Osteoblast (primary cell): ENCODE data around the gene ABCC9. TPM values are rescaled to one million over a fixed set of nuclear protein-coding genes. Genes with fewer than 3 reads are reported as not detected.
A peak's percentile ranks its signal among the peaks of the same experiment; 100 is the strongest.

Experiments used
- DNase-seq: peaks from one replicate; pipeline ENCODE4 v3.0.0; 2011; ENCODE audit warnings: low spot score, mixed read lengths; ENCODE audit not compliant: insufficient read length; ENCODE audit errors: missing footprints
- H2AFZ ChIP-seq: 2 replicates; pipeline ENCODE4 v1.6.0; 2011; ENCODE audit warnings: mild to moderate bottlenecking, low read length
- H3K27ac ChIP-seq: 2 replicates; pipeline ENCODE4 v1.5.1; 2011; ENCODE audit warnings: mild to moderate bottlenecking, low read depth, low read length, moderate library complexity
- H3K27me3 ChIP-seq: 2 replicates; pipeline ENCODE4 v1.6.0; 2012; ENCODE audit warnings: mild to moderate bottlenecking, control low read depth, inconsistent platforms, low read length, moderate library complexity; ENCODE audit not compliant: insufficient read depth
- H3K36me3 ChIP-seq: 2 replicates; pipeline ENCODE4 v1.5.1; 2011; ENCODE audit warnings: mild to moderate bottlenecking, low read length, control low read depth, moderate library complexity; ENCODE audit not compliant: insufficient read depth
- H3K4me1 ChIP-seq: 2 replicates; pipeline ENCODE4 v1.5.1; 2011; ENCODE audit warnings: mild to moderate bottlenecking, low read length, control low read depth, moderate library complexity; ENCODE audit not compliant: insufficient read depth
- H3K4me2 ChIP-seq: 2 replicates; pipeline ENCODE4 v1.6.0; 2011; ENCODE audit warnings: mild to moderate bottlenecking, low read length; ENCODE audit not compliant: insufficient read depth
- H3K4me3 ChIP-seq: fragments of 200-600 bp; sonication (generic); 3 replicates; pipeline ENCODE4 v1.5.1; 2012; ENCODE audit warnings: mild to moderate bottlenecking, low read length, inconsistent platforms; ENCODE audit not compliant: insufficient read depth
- H3K79me2 ChIP-seq: 2 replicates; pipeline ENCODE4 v1.6.0; 2012; ENCODE audit warnings: mild to moderate bottlenecking, low read length, control low read depth, inconsistent platforms; ENCODE audit not compliant: insufficient read depth
- H3K9me3 ChIP-seq: 2 replicates; pipeline ENCODE4 v1.5.1; 2011; ENCODE audit warnings: low read depth, low read length, control low read depth
- H4K20me1 ChIP-seq: 2 replicates; pipeline ENCODE4 v1.6.0; 2012; ENCODE audit warnings: mild to moderate bottlenecking, low read length, control low read depth; ENCODE audit not compliant: insufficient read depth
- small RNA-seq: library from RNA; depleted of rRNA; stranded (forward); fragments of <200 nt; gene quantifications from one replicate; pipeline ENCODE3, GENCODE V24; 2012
- total RNA-seq: library from RNA; depleted of rRNA; stranded (reverse); fragments of >200 nt; gene quantifications from 2 replicates; pipeline ENCODE4 v1.2.3, GENCODE V29; 2012
- TF ChIP-seq, protein P1 (sequence below): IDR thresholded peaks from 2 replicates; pipeline ENCODE4 v1.5.1; 2011; ENCODE audit warnings: mild to moderate bottlenecking, low read depth, low read length, moderate library complexity; ENCODE audit errors: extremely low read depth

The ABCC9 gene
- total RNA-seq, 1 donor, result 14.5 TPM

DNA sequence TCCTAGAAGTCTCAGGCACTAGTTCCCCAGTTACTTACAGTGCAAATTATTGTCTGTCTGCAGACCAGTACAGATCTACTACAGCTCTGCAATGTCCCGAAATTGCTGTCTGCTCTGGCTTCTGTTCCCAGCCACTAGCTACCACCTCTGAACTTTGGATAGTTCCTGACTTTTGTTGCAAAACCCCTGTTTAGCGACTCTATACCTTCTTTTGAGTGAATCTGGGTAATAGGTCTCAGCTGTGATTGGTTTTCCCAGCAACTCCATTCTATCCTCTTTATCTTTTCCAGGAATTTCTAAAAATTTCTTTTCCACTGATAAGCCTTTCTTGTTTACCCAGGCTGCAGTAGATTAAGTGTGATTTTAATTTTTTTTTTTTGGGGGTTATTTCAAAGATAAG lies 183.5 kb downstream of the ABCC9 start:
- H3K27me3 ChIP-seq, result no peaks in the 10 kb centered on the region
- H3K9me3 ChIP-seq, result no peaks in the 10 kb centered on the region
- no peak for DNase-seq
- no peaks in the 10 kb centered on the region for H3K4me1 ChIP-seq
- H3K36me3 ChIP-seq, result no peaks in the 10 kb centered on the region
- no peak overlapping the region for H3K4me3 ChIP-seq
- no peak overlapping the region for H3K4me2 ChIP-seq
- no peaks in the 10 kb centered on the region for H4K20me1 ChIP-seq
- no peaks in the 10 kb centered on the region for H3K79me2 ChIP-seq
- H2AFZ ChIP-seq, result no peak overlapping the region
- H3K27ac ChIP-seq, result no peak overlapping the region
- TF ChIP-seq, protein P1, sequence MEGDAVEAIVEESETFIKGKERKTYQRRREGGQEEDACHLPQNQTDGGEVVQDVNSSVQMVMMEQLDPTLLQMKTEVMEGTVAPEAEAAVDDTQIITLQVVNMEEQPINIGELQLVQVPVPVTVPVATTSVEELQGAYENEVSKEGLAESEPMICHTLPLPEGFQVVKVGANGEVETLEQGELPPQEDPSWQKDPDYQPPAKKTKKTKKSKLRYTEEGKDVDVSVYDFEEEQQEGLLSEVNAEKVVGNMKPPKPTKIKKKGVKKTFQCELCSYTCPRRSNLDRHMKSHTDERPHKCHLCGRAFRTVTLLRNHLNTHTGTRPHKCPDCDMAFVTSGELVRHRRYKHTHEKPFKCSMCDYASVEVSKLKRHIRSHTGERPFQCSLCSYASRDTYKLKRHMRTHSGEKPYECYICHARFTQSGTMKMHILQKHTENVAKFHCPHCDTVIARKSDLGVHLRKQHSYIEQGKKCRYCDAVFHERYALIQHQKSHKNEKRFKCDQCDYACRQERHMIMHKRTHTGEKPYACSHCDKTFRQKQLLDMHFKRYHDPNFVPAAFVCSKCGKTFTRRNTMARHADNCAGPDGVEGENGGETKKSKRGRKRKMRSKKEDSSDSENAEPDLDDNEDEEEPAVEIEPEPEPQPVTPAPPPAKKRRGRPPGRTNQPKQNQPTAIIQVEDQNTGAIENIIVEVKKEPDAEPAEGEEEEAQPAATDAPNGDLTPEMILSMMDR, result no peak

DNA sequence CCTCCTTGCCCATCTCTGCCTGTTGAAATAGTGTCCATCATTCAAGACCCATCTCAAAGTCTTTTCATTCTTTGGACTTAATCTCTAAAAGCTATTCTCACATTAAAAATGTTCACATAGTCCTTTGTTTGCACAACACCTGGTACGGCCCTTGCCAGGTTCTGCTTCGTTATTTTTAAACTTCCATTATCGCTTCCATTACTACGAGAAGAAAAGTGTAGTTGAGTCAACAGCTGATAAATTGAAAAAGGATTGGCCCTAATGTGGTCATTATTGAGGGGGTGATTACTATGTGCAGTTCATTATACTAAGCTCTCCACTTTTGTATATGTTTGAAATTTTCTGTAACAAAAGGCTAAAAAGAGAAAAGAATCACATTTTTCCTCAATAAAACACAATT lies 184.5 kb downstream of the ABCC9 start:
- DNase-seq, result no peak
- Histone ChIP-seq H3K4me3 (no peak overlapping the region), H2AFZ (no peak overlapping the region), H3K9me3 (no peaks in the 10 kb centered on the region), H3K4me2 (no peak overlapping the region), H3K4me1 (no peaks in the 10 kb centered on the region), H3K27ac (no peak overlapping the region), H4K20me1 (no peaks in the 10 kb centered on the region), H3K36me3 (no peaks in the 10 kb centered on the region), H3K27me3 (no peaks in the 10 kb centered on the region), H3K79me2 (no peaks in the 10 kb centered on the region)
- TF ChIP-seq, protein P1, result no peak

DNA sequence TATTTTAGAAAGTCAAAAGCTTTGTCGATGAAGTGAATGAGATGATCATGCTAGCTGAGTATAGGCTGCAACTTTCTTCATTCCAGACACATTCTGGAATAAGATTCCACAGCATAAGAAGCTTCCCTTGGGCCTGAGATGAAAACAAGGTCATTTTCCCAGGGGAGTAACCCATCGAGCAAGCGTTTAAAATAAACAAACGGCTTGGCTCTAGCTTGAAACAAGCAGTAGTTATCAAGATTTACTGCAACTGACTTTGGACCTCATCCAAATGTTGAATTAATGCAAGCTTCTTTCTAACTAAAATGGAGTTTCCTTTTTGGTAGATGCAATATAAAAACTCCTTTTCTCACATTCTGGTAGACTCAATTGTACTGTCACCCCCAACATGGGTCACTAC lies 189.7 kb downstream of the ABCC9 start:
- TF ChIP-seq, protein P1, result no peak
- no peaks in the 10 kb centered on the region for H3K79me2 ChIP-seq
- no peak for DNase-seq

More for the DNA sequence above, 189.7 kb downstream of the ABCC9 start:
- Histone ChIP-seq H4K20me1 (no peaks in the 10 kb centered on the region), H2AFZ (peak overlapping the region; percentile 8), H3K4me1 (peaks cover 5% of the 10 kb centered on the region), H3K36me3 (no peaks in the 10 kb centered on the region), H3K4me2 (no peak overlapping the region), H3K9me3 (no peaks in the 10 kb centered on the region), H3K27ac (no peak overlapping the region), H3K4me3 (no peak overlapping the region), H3K27me3 (no peaks in the 10 kb centered on the region)

Small RNA genes within 50 kb of the gene (small RNA-seq; reads per million reads assigned to genes)
- gene AC008250.2, result not detected

Other genes starting within 250 kb of the ABCC9 start
- gene KCNJ8, start 166.7 kb downstream of the ABCC9 start, total RNA-seq, result 5.1 and 9.1 TPM in 2 replicates
- gene CMAS, start 104.8 kb upstream of the ABCC9 start, total RNA-seq, result 16.8 and 20.6 TPM in 2 replicates